Liver (tissue), 3 donors: ENCODE results near the gene CFAP90.

Experiments
- ATF3 ChIP-seq: IDR thresholded peaks from 2 replicates; pipeline ENCODE4 v1.6.1; 2016; ENCODE audit warnings: antibody characterized with exemption
- CTCF ChIP-seq: fragments of 150-350 bp; IDR thresholded peaks from 2 replicates; pipeline ENCODE4 v1.5.1; 2017; ENCODE audit warnings: improper control_type of control experiment, low read depth, low read length; ENCODE audit not compliant: missing input control
- EGR1 ChIP-seq, 2 donors: IDR thresholded peaks; 2 replicates each; pipeline ENCODE4 v1.6.1; 2016 to 2018; ENCODE audit warnings: antibody characterized with exemption in 2 of 2, low read depth in 2 of 2
- FOXA1 ChIP-seq: IDR thresholded peaks from 2 replicates; pipeline ENCODE4 v1.6.1; 2016; ENCODE audit warnings: antibody characterized with exemption
- GABPA ChIP-seq, 2 donors: IDR thresholded peaks in 1 of 2; conservative IDR thresholded peaks in 1 of 2; 2 replicates each; pipeline ENCODE4 v1.6.1; 2016; ENCODE audit warnings: antibody characterized with exemption in 2 of 2, mild to moderate bottlenecking in 1 of 2, moderate library complexity in 1 of 2
- HNF4A ChIP-seq, 2 donors: conservative IDR thresholded peaks; 2 replicates each; pipeline ENCODE4 v1.6.1; 2016; ENCODE audit warnings: antibody characterized with exemption in 2 of 2, mild to moderate bottlenecking in 2 of 2
- HNF4G ChIP-seq: IDR thresholded peaks from 2 replicates; pipeline ENCODE4 v1.6.1; 2016; ENCODE audit warnings: antibody characterized with exemption
- JUND ChIP-seq, 2 donors: IDR thresholded peaks; 2 replicates each; pipeline ENCODE4 v1.6.1; 2016; ENCODE audit warnings: antibody characterized with exemption in 2 of 2
- SP1 ChIP-seq: IDR thresholded peaks from 2 replicates; pipeline ENCODE4 v1.6.1; 2018; ENCODE audit warnings: antibody characterized with exemption, mild to moderate bottlenecking
- TAF1 ChIP-seq: conservative IDR thresholded peaks from 2 replicates; pipeline ENCODE4 v1.6.1; 2016; ENCODE audit warnings: antibody characterized with exemption, mild to moderate bottlenecking
- YY1 ChIP-seq: IDR thresholded peaks from 2 replicates; pipeline ENCODE4 v1.6.1; 2016; ENCODE audit warnings: antibody characterized with exemption, mild to moderate bottlenecking
- TF ChIP-seq, protein P1 (sequence below): IDR thresholded peaks from 2 replicates; pipeline ENCODE4 v1.6.1; 2016; ENCODE audit warnings: antibody characterized with exemption
- TF ChIP-seq, protein P2 (sequence below): IDR thresholded peaks from 2 replicates; pipeline ENCODE4 v1.6.1; 2016; ENCODE audit warnings: antibody characterized with exemption, mild to moderate bottlenecking
- TF ChIP-seq, protein P3 (sequence below): IDR thresholded peaks from 2 replicates; pipeline ENCODE4 v1.6.1; 2016; ENCODE audit warnings: antibody characterized with exemption
- donor health status: healthy.
- donor health status: healthy.

GRCh38 chr5:7808998-7809397 lies 41.9 kb downstream of the CFAP90 start:
- TF ChIP-seq EGR1 (IDR thresholded peaks at IDR 0.05; ENCODE audit: low read depth in 2 of 2) (no peak), CTCF (no peak), ATF3 (no peak), YY1 (no peak), JUND (IDR thresholded peaks at IDR 0.05) (no peak), GABPA (IDR thresholded peaks at IDR 0.05 in 1 of 2, conservative IDR thresholded peaks at IDR 0.05 in 1 of 2) (no peak), FOXA1 (no peak), HNF4A (conservative IDR thresholded peaks at IDR 0.05) (no peak), TAF1 (no peak), HNF4G (no peak), SP1 (no peak)
- TF ChIP-seq, protein P1, sequence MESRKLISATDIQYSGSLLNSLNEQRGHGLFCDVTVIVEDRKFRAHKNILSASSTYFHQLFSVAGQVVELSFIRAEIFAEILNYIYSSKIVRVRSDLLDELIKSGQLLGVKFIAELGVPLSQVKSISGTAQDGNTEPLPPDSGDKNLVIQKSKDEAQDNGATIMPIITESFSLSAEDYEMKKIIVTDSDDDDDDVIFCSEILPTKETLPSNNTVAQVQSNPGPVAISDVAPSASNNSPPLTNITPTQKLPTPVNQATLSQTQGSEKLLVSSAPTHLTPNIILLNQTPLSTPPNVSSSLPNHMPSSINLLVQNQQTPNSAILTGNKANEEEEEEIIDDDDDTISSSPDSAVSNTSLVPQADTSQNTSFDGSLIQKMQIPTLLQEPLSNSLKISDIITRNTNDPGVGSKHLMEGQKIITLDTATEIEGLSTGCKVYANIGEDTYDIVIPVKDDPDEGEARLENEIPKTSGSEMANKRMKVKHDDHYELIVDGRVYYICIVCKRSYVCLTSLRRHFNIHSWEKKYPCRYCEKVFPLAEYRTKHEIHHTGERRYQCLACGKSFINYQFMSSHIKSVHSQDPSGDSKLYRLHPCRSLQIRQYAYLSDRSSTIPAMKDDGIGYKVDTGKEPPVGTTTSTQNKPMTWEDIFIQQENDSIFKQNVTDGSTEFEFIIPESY: no peak
- TF ChIP-seq, protein P2, sequence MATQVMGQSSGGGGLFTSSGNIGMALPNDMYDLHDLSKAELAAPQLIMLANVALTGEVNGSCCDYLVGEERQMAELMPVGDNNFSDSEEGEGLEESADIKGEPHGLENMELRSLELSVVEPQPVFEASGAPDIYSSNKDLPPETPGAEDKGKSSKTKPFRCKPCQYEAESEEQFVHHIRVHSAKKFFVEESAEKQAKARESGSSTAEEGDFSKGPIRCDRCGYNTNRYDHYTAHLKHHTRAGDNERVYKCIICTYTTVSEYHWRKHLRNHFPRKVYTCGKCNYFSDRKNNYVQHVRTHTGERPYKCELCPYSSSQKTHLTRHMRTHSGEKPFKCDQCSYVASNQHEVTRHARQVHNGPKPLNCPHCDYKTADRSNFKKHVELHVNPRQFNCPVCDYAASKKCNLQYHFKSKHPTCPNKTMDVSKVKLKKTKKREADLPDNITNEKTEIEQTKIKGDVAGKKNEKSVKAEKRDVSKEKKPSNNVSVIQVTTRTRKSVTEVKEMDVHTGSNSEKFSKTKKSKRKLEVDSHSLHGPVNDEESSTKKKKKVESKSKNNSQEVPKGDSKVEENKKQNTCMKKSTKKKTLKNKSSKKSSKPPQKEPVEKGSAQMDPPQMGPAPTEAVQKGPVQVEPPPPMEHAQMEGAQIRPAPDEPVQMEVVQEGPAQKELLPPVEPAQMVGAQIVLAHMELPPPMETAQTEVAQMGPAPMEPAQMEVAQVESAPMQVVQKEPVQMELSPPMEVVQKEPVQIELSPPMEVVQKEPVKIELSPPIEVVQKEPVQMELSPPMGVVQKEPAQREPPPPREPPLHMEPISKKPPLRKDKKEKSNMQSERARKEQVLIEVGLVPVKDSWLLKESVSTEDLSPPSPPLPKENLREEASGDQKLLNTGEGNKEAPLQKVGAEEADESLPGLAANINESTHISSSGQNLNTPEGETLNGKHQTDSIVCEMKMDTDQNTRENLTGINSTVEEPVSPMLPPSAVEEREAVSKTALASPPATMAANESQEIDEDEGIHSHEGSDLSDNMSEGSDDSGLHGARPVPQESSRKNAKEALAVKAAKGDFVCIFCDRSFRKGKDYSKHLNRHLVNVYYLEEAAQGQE: no peak
- TF ChIP-seq, protein P3, sequence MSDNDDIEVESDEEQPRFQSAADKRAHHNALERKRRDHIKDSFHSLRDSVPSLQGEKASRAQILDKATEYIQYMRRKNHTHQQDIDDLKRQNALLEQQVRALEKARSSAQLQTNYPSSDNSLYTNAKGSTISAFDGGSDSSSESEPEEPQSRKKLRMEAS: no peak
